H9 (cell line): ENCODE results near the gene DPCD. TPM values are rescaled to one million over a fixed set of nuclear protein-coding genes. Genes with fewer than 3 reads are reported as not detected.

Experiments used
- DNase-seq: peaks from one replicate; pipeline ENCODE4 v3.0.0-alpha.2; 2017
- H2AFZ ChIP-seq: one replicate; pipeline ENCODE4 v1.6.1; 2013; ENCODE audit warnings: mild to moderate bottlenecking, low read length, control low read depth, moderate library complexity
- H2AK5ac ChIP-seq: 2 replicates; pipeline ENCODE4 v1.6.1; 2013; ENCODE audit warnings: low read length, control low read depth, mixed read lengths; ENCODE audit not compliant: insufficient read length
- H2BK120ac ChIP-seq: one replicate; pipeline ENCODE4 v1.6.1; 2013; ENCODE audit warnings: low read depth, mild to moderate bottlenecking, low read length, control low read depth, inconsistent platforms; ENCODE audit not compliant: poor library complexity, severe bottlenecking
- H2BK12ac ChIP-seq: 2 replicates; pipeline ENCODE4 v1.6.1; 2013; ENCODE audit warnings: low read length, control low read depth, mixed read lengths, low read depth; ENCODE audit not compliant: insufficient read length
- H2BK15ac ChIP-seq: 2 replicates; pipeline ENCODE4 v1.6.1; 2013; ENCODE audit warnings: low read depth, low read length, control low read depth
- H2BK20ac ChIP-seq: one replicate; pipeline ENCODE4 v1.6.1; 2013; ENCODE audit warnings: low read depth, mild to moderate bottlenecking, low read length, control low read depth, inconsistent platforms; ENCODE audit not compliant: poor library complexity, severe bottlenecking
- H2BK5ac ChIP-seq: 2 replicates; pipeline ENCODE4 v1.6.1; 2013; ENCODE audit warnings: low read length, control low read depth, mixed read lengths; ENCODE audit not compliant: insufficient read length
- H3K14ac ChIP-seq: 2 replicates; pipeline ENCODE4 v1.6.1; 2013; ENCODE audit warnings: low read length, control low read depth; ENCODE audit not compliant: insufficient read depth
- H3K18ac ChIP-seq: 2 replicates; pipeline ENCODE4 v1.6.1; 2013; ENCODE audit warnings: low read depth, mild to moderate bottlenecking, mixed read lengths, low read length, control low read depth; ENCODE audit not compliant: insufficient read length
- H3K23ac ChIP-seq: 2 replicates; pipeline ENCODE4 v1.6.1; 2013; ENCODE audit warnings: low read length, control low read depth, mixed read lengths, low read depth; ENCODE audit not compliant: insufficient read length
- H3K23me2 ChIP-seq: 2 replicates; pipeline ENCODE4 v1.6.1; 2013; ENCODE audit warnings: low read depth, mild to moderate bottlenecking, mixed read lengths, low read length, control low read depth; ENCODE audit not compliant: insufficient read length, poor library complexity, severe bottlenecking
- H3K27ac ChIP-seq: 2 replicates; pipeline ENCODE4 v1.5.1; 2013; ENCODE audit warnings: low read length, control low read depth, mixed read lengths, low read depth; ENCODE audit not compliant: insufficient read length
- H3K27me3 ChIP-seq: 2 replicates; pipeline ENCODE4 v1.6.1; 2013; ENCODE audit warnings: low read length, control low read depth, inconsistent platforms; ENCODE audit not compliant: insufficient read depth
- H3K4ac ChIP-seq: 2 replicates; pipeline ENCODE4 v1.6.1; 2013; ENCODE audit warnings: low read depth, mild to moderate bottlenecking, control low read depth, inconsistent platforms, low read length, moderate library complexity
- H3K4me1 ChIP-seq: 2 replicates; pipeline ENCODE4 v1.6.1; 2013; ENCODE audit warnings: low read length, control low read depth, inconsistent platforms; ENCODE audit not compliant: insufficient read depth
- H3K4me2 ChIP-seq: 2 replicates; pipeline ENCODE4 v1.6.1; 2013; ENCODE audit warnings: low read length, control low read depth, mixed read lengths; ENCODE audit not compliant: insufficient read length, insufficient read depth
- H3K56ac ChIP-seq: 2 replicates; pipeline ENCODE4 v1.6.1; 2013; ENCODE audit warnings: low read depth, mild to moderate bottlenecking, mixed read lengths, low read length, control low read depth; ENCODE audit not compliant: insufficient read length
- H3K79me1 ChIP-seq: 2 replicates; pipeline ENCODE4 v1.6.1; 2013; ENCODE audit warnings: low read depth, mild to moderate bottlenecking, moderate library complexity, low read length, control low read depth, inconsistent platforms; ENCODE audit not compliant: insufficient read depth, poor library complexity, severe bottlenecking
- H3K79me2 ChIP-seq: 2 replicates; pipeline ENCODE4 v1.6.1; 2013; ENCODE audit warnings: low read length, control low read depth, inconsistent platforms; ENCODE audit not compliant: insufficient read depth
- H3K9ac ChIP-seq: 2 replicates; pipeline ENCODE4 v1.6.1; 2013; ENCODE audit warnings: low read length, control low read depth, mixed read lengths; ENCODE audit not compliant: insufficient read length; ENCODE audit errors: extremely low read depth
- H3K9me3 ChIP-seq: one replicate; pipeline ENCODE4 v1.6.1; 2013; ENCODE audit warnings: low read depth, low read length, inconsistent platforms; ENCODE audit not compliant: control insufficient read depth
- H3T11ph ChIP-seq: one replicate; pipeline ENCODE4 v1.6.1; 2013; ENCODE audit warnings: mild to moderate bottlenecking, low read length, control low read depth, inconsistent platforms
- H4K20me1 ChIP-seq: one replicate; pipeline ENCODE4 v1.6.1; 2013; ENCODE audit not compliant: control insufficient read depth, insufficient read length, insufficient read depth
- H4K5ac ChIP-seq: 2 replicates; pipeline ENCODE4 v1.6.1; 2013; ENCODE audit warnings: low read depth, mild to moderate bottlenecking, mixed read lengths, low read length, control low read depth; ENCODE audit not compliant: insufficient read length
- H4K8ac ChIP-seq: replicated peaks from 2 replicates; pipeline ENCODE4 v1.6.1; 2013; ENCODE audit warnings: low read length, control low read depth, mixed read lengths, low read depth; ENCODE audit not compliant: insufficient read length
- H4K91ac ChIP-seq: 2 replicates; pipeline ENCODE4 v1.6.1; 2013; ENCODE audit warnings: low read depth, mild to moderate bottlenecking, moderate library complexity, mixed read lengths, low read length, control low read depth; ENCODE audit not compliant: insufficient read length
- H3K27ac Mint-ChIP-seq, 3 experiments: 2 replicates in 2 of 3; 3 replicates in 1 of 3; pipeline ENCODE4 v1.8.0; 2020 to 2021; ENCODE audit warnings: mixed read lengths in 3 of 3, mild to moderate bottlenecking in 1 of 3, moderate library complexity in 1 of 3
- H3K27me3 Mint-ChIP-seq: 2 replicates; pipeline ENCODE4 v1.8.0; 2021; ENCODE audit warnings: low read depth, mild to moderate bottlenecking, moderate library complexity, mixed read lengths
- H3K36me3 Mint-ChIP-seq, 3 experiments: 2 replicates in 2 of 3; 3 replicates in 1 of 3; pipeline ENCODE4 v1.8.0; 2020 to 2021; ENCODE audit warnings: low read depth in 3 of 3, mixed read lengths in 3 of 3; ENCODE audit not compliant: insufficient read depth in 1 of 3
- H3K4me1 Mint-ChIP-seq, 2 experiments: 2 replicates each; pipeline ENCODE4 v1.8.0; 2020; ENCODE audit warnings: mixed read lengths in 2 of 2
- H3K4me3 Mint-ChIP-seq, 2 experiments: 2 replicates in 1 of 2; 3 replicates in 1 of 2; pipeline ENCODE4 v1.8.0; 2020 to 2021; ENCODE audit warnings: mild to moderate bottlenecking in 2 of 2, mixed read lengths in 2 of 2, moderate library complexity in 1 of 2
- H3K9me3 Mint-ChIP-seq, 2 experiments: 2 replicates in 1 of 2; 3 replicates in 1 of 2; pipeline ENCODE4 v1.8.0; 2020; ENCODE audit warnings: mild to moderate bottlenecking in 2 of 2, mixed read lengths in 2 of 2, moderate library complexity in 1 of 2
- whole genome bisulfite sequencing: extraction: QIAGEN DNeasy Blood & Tissue Kit; methylation state at CpG from one replicate; pipeline ENCODE4 v1.1.7; 2013; ENCODE audit warnings: missing lambda C conversion rate, low lambda C conversion rate, mixed read lengths; ENCODE audit not compliant: insufficient read length; ENCODE audit errors: extremely low coverage; 5-methylcytosine and 5-hydroxymethylcytosine counted together
- total RNA-seq: library from RNA; stranded (reverse); gene quantifications from 2 replicates; pipeline ENCODE4 v1.2.1, GENCODE V29; 2021
- TF ChIP-seq, protein P1 (sequence below): fragments of 200-600 bp; sonication (generic); conservative IDR thresholded peaks from 3 replicates; pipeline ENCODE4 v1.8.0; 2021; ENCODE audit warnings: antibody characterized with exemption, mild to moderate bottlenecking

The DPCD gene
- total RNA-seq, 1 experiment from 2014 or later, result 21.8 TPM

DNA sequence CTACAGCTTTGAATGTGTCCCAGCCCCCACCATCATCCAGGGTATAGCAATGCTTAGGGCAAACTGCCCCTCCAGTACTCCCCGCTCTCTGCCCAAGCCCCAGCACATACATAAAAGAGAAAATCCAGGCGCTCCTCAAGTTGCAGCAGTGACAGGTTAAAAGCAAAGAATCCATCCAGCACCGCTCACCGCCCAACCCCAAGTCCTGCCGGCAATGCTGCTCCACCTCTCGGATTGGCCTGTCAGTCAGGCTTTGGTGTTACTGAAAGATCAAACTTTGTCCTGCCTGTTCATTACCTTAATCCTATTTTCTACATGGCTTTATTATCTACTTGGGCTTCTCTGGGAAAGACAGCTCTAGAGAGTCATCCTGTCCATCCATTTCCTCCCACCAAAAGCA is 31.9 kb downstream of the DPCD start:
- H3K27ac Mint-ChIP-seq, result peak overlapping the region in 1 of 3 experiments; percentile 50; a peak in 1 of 7 replicates
- no CpG with 5 or more reads among the region's 6 CpGs for WGBS
- no peak overlapping the region for H3K4me2 ChIP-seq

More for the DNA sequence above, 31.9 kb downstream of the DPCD start:
- Histone ChIP-seq H2BK5ac (no peak overlapping the region), H3K27ac (no peak overlapping the region), H3K14ac (no peak overlapping the region), H2AK5ac (no peak overlapping the region), H3K4ac (no peak overlapping the region), H3K79me2 (no peaks in the 10 kb centered on the region), H4K8ac (no peak overlapping the region), H3K18ac (no peak overlapping the region), H3K23me2 (no peaks in the 10 kb centered on the region), H2BK120ac (no peak overlapping the region), H2BK20ac (no peak overlapping the region), H3K56ac (no peak overlapping the region), H3K79me1 (no peaks in the 10 kb centered on the region), H2BK12ac (no peak overlapping the region), H3K9ac (no peak overlapping the region), H4K91ac (no peak overlapping the region), H3T11ph (no peak overlapping the region), H3K4me1 (no peaks in the 10 kb centered on the region), H4K5ac (no peak overlapping the region), H3K23ac (no peak overlapping the region), H2BK15ac (no peak overlapping the region), H3K9me3 (no peaks in the 10 kb centered on the region), H4K20me1 (no peaks in the 10 kb centered on the region), H3K27me3 (no peaks in the 10 kb centered on the region), H2AFZ (no peak overlapping the region)
- H3K36me3 Mint-ChIP-seq, result peaks cover 6 to 28% (median 11%) of the 10 kb centered on the region in 3 experiments; a peak in 6 of 7 replicates
- no peaks in the 10 kb centered on the region for H3K9me3 Mint-ChIP-seq
- peaks cover 30 to 33% of the 10 kb centered on the region in 2 experiments for H3K4me1 Mint-ChIP-seq
- TF ChIP-seq, protein P1, sequence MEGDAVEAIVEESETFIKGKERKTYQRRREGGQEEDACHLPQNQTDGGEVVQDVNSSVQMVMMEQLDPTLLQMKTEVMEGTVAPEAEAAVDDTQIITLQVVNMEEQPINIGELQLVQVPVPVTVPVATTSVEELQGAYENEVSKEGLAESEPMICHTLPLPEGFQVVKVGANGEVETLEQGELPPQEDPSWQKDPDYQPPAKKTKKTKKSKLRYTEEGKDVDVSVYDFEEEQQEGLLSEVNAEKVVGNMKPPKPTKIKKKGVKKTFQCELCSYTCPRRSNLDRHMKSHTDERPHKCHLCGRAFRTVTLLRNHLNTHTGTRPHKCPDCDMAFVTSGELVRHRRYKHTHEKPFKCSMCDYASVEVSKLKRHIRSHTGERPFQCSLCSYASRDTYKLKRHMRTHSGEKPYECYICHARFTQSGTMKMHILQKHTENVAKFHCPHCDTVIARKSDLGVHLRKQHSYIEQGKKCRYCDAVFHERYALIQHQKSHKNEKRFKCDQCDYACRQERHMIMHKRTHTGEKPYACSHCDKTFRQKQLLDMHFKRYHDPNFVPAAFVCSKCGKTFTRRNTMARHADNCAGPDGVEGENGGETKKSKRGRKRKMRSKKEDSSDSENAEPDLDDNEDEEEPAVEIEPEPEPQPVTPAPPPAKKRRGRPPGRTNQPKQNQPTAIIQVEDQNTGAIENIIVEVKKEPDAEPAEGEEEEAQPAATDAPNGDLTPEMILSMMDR, result no peak
- H3K27me3 Mint-ChIP-seq, result no peaks in the 10 kb centered on the region
- DNase-seq, result no peak
- H3K4me3 Mint-ChIP-seq, result no peak overlapping the region
